SK-N-MC (cell line): Measurements from ENCODE around the gene DAPK1.

Experiments
- DNase-seq: peaks from one replicate; pipeline ENCODE4 v3.0.0-alpha.2; 2011; ENCODE audit warnings: low read depth, low spot score
- H3K27ac ChIP-seq: fragments of 200-600 bp; sonication (generic); 2 replicates; pipeline ENCODE4 v1.5.1; 2016; ENCODE audit warnings: mixed run types
- H3K36me3 ChIP-seq: fragments of 200-600 bp; sonication (generic); 2 replicates; pipeline ENCODE4 v1.6.1; 2017; ENCODE audit warnings: antibody characterized with exemption, low read length, mixed read lengths; ENCODE audit not compliant: insufficient read depth
- H3K4me3 ChIP-seq: fragments of 200-600 bp; sonication (generic); 2 replicates; pipeline ENCODE4 v1.5.1; 2016
- H3K9ac ChIP-seq: fragments of 200-600 bp; sonication (generic); 2 replicates; pipeline ENCODE4 v1.8.0; 2017; ENCODE audit warnings: mixed run types, mixed read lengths; ENCODE audit not compliant: insufficient read length
- H3K9me3 ChIP-seq: fragments of 200-600 bp; sonication (generic); 2 replicates; pipeline ENCODE4 v1.6.1; 2017; ENCODE audit warnings: low read depth, mild to moderate bottlenecking, antibody characterized with exemption, low read length, moderate library complexity, mixed read lengths
- EZH2 ChIP-seq: fragments of 200-600 bp; sonication (generic); IDR thresholded peaks from one replicate; pipeline ENCODE4 v1.6.1; 2017; ENCODE audit warnings: antibody characterized with exemption
- FOXP2 ChIP-seq: optimal IDR thresholded peaks from 2 replicates; pipeline ENCODE3; 2011; ENCODE audit warnings: mild to moderate bottlenecking, moderate library complexity; ENCODE audit not compliant: insufficient read depth; ENCODE audit errors: extremely low read length, control extremely low read depth
- POLR2AphosphoS5 ChIP-seq: IDR thresholded peaks from 2 replicates; pipeline ENCODE4 v1.6.1; 2012; ENCODE audit warnings: mild to moderate bottlenecking, low read depth, low read length, borderline replicate concordance

The DAPK1 gene

GRCh38 chr9:87635656-87636501 lies 138.2 kb downstream of the DAPK1 start:
- H3K36me3 ChIP-seq = peaks cover 48% of the 10 kb centered on the region

GRCh38 chr9:87638292-87638691 lies 140.6 kb downstream of the DAPK1 start:
- Histone ChIP-seq H3K36me3 (peaks cover 69% of the 10 kb centered on the region), H3K27ac (no peak overlapping the region), H3K4me3 (no peak overlapping the region), H3K9me3 (no peaks in the 10 kb centered on the region), H3K9ac (no peak overlapping the region)
- TF ChIP-seq POLR2AphosphoS5 = no peak
- no peak for TF ChIP-seq FOXP2
- no peak for TF ChIP-seq EZH2
- DNase-seq = no peak

More at GRCh38 chr9:87635656-87636501, 138.2 kb downstream of the DAPK1 start:
- TF ChIP-seq EZH2 (no peak), POLR2AphosphoS5 (no peak), FOXP2 (no peak)
- no peak for DNase-seq
- Histone ChIP-seq H3K27ac (no peak overlapping the region), H3K4me3 (no peak overlapping the region), H3K9ac (no peak overlapping the region), H3K9me3 (no peaks in the 10 kb centered on the region)

- no peak overlapping the region for H3K4me3 ChIP-seq
- H3K9me3 ChIP-seq = no peaks in the 10 kb centered on the region
- peaks cover 70% of the 10 kb centered on the region for H3K36me3 ChIP-seq
- H3K27ac ChIP-seq = no peak overlapping the region
- no peak for DNase-seq
- TF ChIP-seq POLR2AphosphoS5 = no peak
- TF ChIP-seq EZH2 = no peak
- TF ChIP-seq FOXP2 = no peak
- H3K9ac ChIP-seq = no peak overlapping the region
These were observed 142.3 kb downstream of the DAPK1 start for GRCh38 chr9:87639949-87640348.

- Histone ChIP-seq H3K36me3 (peaks cover 75% of the 10 kb centered on the region), H3K9me3 (no peaks in the 10 kb centered on the region)
- no peak for DNase-seq
These were observed 142.7 kb downstream of the DAPK1 start for GRCh38 chr9:87640385-87640795.

GRCh38 chr9:87641067-87641466 lies 143.4 kb downstream of the DAPK1 start:
- Histone ChIP-seq H3K9ac (no peak overlapping the region), H3K27ac (no peak overlapping the region), H3K36me3 (peaks cover 82% of the 10 kb centered on the region), H3K9me3 (no peaks in the 10 kb centered on the region), H3K4me3 (no peak overlapping the region)
- no peak for TF ChIP-seq FOXP2
- TF ChIP-seq EZH2 = no peak
- no peak for TF ChIP-seq POLR2AphosphoS5
- DNase-seq = no peak

More at GRCh38 chr9:87640385-87640795, 142.7 kb downstream of the DAPK1 start:
- Histone ChIP-seq H3K4me3 (no peak overlapping the region), H3K9ac (no peak overlapping the region), H3K27ac (no peak overlapping the region)
- TF ChIP-seq FOXP2 (no peak), POLR2AphosphoS5 (no peak), EZH2 (no peak)

- no peaks in the 10 kb centered on the region for H3K9me3 ChIP-seq
- H3K27ac ChIP-seq = no peak overlapping the region
- H3K4me3 ChIP-seq = no peak overlapping the region
- TF ChIP-seq FOXP2 (no peak), POLR2AphosphoS5 (no peak), EZH2 (no peak)
- H3K36me3 ChIP-seq = peaks cover 94% of the 10 kb centered on the region
- no peak overlapping the region for H3K9ac ChIP-seq
- no peak for DNase-seq
These were observed 144.9 kb downstream of the DAPK1 start for GRCh38 chr9:87642330-87643106.

- DNase-seq = no peak
- peaks cover 94% of the 10 kb centered on the region for H3K36me3 ChIP-seq
These were observed 145.5 kb downstream of the DAPK1 start for GRCh38 chr9:87643107-87643650.

GRCh38 chr9:87643778-87644570 lies 146.3 kb downstream of the DAPK1 start:
- Histone ChIP-seq H3K27ac (no peak overlapping the region), H3K9me3 (no peaks in the 10 kb centered on the region), H3K36me3 (peaks cover 96% of the 10 kb centered on the region), H3K9ac (no peak overlapping the region), H3K4me3 (no peak overlapping the region)
- TF ChIP-seq POLR2AphosphoS5 = no peak
- TF ChIP-seq EZH2 = no peak
- TF ChIP-seq FOXP2 = no peak
- DNase-seq = no peak

More at GRCh38 chr9:87643107-87643650, 145.5 kb downstream of the DAPK1 start:
- H3K9ac ChIP-seq = no peak overlapping the region
- H3K4me3 ChIP-seq = no peak overlapping the region
- no peaks in the 10 kb centered on the region for H3K9me3 ChIP-seq
- no peak overlapping the region for H3K27ac ChIP-seq
- TF ChIP-seq POLR2AphosphoS5 (no peak), FOXP2 (no peak), EZH2 (no peak)
